ENCODE results near the gene RAD18.

Gene RAD18

DNA sequence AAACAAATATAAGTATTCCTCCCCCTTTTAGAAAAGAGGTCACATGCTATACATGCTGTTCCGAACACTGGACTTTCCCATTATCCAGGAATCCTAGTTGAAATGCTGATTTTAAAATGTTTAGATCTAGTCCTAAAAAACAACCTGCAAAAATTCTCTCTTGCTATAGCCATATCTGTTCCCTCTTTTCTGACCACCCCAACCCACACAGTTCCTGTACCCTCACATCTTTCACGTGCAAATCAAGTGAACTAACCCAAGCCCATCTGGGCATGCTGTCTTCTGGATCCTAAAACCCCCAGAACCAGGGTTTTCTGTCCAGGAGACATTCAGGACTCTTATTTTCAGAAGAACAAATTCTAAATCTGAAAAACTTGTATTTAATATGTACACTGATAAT lies 67.4 kb downstream of the RAD18 start:
- DNase-seq (ENCODE audit: low spot score): no peak

DNA sequence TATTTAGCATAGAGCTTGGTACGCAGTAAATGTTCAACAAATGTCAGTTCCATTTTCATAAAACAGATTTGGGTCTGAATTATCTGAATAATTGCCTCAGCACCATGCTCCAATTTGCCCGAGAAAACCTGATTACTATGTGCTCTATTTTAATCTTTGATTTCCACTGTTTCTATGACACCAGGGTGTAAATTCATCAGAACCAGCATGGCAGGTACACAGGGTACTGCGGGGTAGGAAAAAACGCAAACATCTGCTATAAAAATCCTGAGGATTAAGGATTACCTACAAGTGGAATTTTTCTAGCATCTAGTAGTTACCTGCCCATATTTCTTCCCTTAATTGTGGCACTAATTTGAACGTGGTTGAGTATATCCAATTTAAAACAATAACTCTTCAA lies 70.3 kb downstream of the RAD18 start:
- no peak for DNase-seq (ENCODE audit: low spot score)

DNA sequence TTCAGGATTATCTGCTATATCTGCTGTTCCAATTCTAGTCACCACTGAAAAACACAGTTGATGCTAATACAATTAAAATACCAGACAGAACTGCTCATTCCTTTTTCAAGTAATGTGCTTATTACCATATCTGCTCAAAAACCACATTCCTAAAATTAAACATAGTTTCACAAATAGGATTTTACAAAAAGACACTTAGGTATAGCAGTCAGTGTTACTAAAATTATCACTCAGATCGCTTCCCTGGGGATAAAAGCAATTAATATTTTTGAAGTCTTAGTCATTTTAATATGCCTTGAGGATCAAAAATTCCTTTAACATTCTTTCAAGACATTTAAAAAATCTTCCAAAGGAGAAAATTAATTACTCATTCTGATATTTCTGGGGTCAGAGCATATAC lies 71.5 kb downstream of the RAD18 start:
- DNase-seq (ENCODE audit: low spot score): no peak

DNA sequence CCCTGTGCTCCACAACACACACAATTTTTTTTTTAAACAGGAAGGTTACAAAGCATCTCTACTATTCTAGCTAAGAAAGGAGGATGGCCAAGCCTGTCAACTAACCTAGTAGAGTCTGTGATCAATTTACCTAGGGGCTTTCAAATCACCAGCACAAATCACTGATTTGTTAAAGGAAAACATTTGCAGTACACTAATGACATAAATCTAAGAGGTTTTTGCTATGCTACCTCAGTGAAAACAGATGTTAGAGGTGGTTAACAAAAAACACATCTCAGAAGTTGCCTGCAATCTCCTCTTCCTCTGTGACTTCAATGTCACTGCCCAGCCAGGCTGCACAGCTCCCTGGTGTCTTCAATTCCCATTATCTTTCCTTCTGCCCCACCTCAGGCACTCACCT lies 72.0 kb downstream of the RAD18 start:
- DNase-seq (ENCODE audit: low spot score): no peak

DNA sequence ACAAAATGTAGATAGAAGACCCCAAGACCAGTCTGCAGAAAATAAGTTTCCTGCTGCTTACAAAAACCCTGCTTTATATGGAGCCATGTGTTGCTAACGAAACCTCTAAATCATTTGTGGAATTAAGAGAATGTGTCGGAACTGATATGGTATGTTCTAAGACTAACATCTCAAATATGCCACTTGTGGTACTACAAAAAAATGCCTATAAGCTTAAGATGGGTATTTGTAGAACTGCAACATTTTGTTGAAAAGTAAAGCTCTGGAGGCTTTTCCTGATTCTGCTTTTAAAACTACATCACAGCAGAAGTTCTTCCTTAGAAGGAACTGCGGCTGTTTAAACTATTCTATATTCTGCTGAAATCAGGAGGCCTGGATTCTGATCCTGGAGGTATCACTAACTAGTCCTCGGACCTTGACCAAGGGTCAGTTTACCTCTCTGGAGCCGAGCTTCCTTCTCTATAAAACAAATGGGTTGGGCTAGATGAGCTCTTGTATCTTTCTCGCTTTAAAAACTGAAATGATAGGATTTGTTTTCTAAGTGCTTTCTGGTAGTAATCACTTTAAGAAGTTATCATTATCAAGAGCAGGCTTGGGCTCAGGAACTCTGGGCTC lies 74.9 kb downstream of the RAD18 start:
- no peak for DNase-seq (ENCODE audit: low spot score)

DNA sequence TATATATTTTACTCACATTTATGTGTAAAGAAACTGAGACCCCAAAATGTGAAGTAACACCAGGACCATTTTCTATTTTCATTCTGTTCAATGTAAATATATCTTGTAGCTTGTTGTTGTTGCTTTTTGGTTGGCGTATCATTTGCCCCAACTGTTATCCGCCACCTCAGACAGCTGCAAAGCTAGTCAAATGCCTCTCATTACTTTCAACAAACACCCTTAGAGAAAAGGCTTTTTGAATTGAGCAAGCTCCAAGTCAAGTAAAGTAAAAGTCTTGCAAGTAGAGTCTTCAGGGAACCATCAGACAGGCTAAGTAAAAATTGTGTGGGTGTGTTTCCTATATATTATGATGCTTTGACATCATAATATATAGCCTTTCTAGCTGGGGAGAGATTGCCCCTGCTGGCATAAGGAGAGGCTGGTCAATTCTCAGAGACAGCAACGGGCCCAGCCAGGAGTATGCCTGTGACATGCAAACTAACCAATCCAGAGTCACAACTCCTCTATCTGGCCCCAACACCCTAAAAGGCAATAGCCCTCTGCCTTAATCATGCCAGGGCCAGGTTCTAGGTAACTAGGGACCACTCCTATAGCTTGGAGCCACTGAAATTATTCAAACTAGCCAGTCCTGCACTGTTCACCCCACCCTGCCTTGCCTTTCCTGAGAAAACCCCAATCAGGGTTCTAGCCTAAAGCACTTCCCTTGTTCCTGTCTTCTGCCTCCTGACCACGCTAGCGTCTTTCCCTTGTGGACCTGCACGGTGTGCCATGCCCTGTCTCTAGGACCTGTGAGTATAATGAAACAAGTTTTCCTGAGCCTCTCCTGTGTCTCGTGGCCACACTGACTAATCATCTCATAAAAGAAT lies 75.6 kb downstream of the RAD18 start:
- DNase-seq (ENCODE audit: low spot score): no peak

DNA sequence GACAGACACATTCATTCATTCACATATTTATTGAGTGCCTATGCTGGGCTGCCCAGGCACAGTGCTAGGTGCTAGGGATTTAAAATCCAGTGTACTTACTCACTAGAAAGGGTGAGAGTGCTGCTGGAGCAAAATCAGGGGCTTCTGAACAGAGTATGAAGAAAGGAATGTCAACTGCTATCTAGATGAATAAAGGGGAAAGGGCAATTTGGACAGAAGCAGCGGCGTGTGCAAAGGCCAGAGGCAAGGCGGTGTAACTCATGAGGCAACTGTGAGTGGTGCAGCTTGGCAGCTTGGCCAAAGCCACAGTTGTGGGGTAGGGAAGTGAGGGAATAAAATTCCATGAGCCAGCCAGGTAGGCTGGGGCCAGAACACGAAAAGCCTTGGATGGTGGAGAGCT lies 76.7 kb downstream of the RAD18 start:
- no peak for DNase-seq (ENCODE audit: low spot score)

DNA sequence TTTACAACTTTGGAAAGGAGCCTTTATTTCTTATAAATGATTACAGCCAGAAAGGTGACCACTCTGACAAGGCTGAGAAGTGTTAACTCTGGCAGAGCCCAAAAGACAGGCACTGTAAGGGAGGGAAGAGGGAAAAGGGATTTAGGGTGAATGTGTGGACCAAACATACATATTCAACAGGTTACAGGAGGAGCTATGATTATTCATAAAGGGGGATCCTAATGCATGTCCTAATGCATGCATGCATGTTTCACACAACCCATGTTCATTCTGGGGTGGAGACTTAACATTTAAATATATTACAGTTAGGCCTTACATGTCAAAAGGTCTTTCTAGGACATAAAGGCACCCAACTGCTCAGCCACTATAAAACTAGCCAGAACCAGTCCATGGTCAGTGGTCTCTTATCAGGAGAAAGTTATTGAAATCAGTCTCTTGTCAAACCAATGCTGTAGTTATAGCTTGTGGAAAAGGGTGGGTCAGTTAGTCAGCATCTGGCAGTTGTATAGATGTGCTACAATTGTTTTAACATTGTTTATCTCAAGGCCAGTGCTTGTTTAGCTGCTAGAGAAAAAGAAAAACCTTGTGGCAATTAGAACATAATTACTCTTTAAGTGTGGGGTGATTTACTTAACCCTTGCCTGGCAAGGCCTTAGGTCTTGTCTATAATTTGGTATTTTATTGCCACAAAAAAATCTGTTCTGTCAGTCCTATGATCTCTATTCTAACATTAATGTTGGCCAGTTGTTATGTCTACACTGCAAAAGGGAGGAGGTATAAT lies 77.5 kb downstream of the RAD18 start:
- DNase-seq (ENCODE audit: low spot score): no peak

DNA sequence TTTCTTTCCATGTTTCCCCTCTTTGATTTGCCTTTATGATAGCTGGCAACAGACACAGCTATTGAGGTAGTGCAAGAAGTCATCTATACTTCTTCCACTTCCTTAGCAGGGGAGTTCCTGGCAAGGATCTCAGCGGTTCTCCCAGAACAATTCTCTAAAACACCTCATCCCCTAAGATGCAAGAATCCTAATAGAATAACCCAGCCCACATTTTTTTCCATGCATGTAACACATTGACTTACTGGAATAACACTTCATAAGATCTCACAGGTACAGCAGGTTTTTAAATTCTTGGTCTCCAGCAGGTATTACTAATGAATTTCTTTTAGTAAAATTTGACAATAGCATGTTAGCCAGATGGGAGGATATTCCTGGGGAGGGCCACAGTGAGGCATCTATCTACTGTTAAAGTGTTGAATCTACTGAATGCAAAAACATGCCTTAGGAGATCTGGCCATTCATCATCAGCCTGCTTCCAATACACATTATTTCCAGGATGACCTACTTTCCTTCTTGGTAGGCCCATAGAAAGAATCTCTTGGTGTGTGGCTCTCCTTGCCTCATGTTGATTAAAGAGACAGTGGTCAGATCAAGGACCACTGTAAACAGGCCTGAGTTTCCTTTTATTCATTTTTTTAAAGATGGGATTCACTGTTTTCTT lies 78.5 kb downstream of the RAD18 start:
- no peak for DNase-seq (ENCODE audit: low spot score)

DNA sequence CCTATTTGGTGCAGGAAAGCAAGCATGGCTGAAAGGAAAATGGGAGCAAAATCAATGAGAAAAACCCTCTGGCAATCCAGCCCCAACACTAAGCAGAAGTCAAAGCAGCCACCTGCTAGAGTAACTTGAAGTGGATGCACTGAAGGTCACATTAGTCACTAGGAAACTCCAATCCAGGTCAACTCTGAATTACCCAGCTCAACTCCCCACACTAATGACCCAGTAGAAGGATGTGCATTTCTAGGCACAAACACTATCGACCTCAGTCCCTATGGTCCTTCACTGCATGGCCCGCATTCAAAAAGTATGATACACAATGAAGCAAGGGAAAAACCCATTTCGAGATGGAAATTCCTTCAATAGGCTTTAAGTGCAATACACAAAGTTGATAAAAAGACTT lies 80.6 kb downstream of the RAD18 start:
- DNase-seq (ENCODE audit: low spot score): no peak

DNA sequence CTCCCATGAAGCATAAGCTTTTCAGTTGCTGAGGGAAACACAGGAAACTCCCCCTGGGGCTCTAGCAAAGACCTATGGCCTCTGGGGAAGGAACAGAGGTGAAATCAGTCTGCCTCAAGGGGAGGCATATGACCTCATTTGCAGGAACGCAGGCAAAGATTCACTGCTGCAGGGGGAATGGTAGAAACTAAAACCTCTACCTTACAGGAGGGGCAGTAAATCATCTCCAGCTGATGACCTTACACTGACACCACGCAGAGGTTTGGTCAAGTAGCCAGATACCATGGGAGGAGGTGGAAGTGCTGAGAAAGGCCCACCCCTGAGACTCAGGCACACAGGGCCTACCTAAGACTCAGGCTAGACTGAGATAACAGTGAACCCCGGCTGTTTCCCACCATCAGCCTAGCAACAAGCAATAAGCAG lies 81.1 kb downstream of the RAD18 start:
- no peak for DNase-seq (ENCODE audit: low spot score)

DNA sequence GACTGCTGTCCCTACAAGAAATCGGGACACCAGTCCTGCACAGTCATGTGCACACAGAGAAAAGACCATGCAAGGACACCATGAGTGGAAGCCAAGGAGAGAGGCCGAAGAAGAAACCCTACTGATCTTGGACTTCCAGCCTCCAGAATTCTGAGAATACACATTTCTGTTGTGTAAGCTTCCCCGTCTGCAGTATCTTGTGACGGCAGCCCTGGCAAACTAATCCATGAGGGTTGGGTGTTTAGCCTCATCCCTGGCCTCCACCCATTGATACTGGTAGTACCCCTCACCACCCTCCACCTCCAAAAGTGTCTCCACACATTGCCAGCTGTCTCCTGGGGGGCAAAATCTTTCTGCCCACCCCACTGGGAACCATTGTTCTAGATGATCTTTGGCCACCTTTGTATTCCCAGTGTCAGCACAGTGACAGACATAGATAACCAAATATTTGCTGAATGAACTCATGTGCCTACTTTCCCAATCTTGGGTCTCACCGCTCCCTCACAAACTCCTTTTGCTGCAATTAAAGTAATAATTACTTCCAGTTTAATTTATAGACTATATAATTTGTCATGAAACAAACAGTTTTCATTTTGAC lies 83.8 kb downstream of the RAD18 start:
- DNase-seq (ENCODE audit: low spot score): no peak

DNA sequence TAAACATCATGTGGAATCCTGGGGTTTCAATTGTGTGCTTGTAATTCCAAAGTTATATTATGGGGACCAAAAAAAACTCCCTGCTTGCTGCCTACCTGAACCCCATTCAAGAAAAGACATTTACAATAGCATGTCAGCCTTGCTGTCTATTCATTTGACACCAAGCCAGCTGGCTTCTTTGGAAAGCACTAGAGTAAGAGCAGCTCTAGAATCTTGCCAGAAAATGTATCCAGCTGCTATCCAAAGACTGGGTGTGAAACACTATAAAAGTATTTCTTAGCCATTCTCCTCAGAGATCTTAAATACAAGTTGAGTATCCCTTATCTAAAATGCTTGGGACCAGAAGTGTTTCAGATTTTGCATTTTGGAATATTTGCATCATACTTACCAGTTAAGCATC lies 87.4 kb downstream of the RAD18 start:
- DNase-seq (ENCODE audit: low spot score): no peak

DNA sequence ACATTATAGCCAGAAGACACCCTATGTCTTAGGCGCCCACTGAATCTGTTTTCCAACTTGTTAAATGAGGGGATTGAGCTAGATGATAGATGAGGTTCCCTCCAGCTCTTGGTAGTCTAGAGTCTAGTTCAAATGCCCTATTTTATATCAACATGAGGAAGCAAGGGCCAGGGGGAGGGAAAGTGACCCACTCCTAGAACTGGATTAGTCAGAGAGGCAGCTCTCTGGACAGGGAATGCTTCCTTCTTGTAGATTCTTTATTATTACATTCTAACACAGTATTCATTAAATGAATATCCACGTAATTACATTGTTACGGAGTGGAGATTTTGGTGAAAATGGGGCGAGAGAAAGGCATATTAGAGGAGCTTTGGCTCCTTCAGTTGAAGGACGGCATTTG lies 89.5 kb downstream of the RAD18 start:
- DNase-seq (ENCODE audit: low spot score): no peak

DNA sequence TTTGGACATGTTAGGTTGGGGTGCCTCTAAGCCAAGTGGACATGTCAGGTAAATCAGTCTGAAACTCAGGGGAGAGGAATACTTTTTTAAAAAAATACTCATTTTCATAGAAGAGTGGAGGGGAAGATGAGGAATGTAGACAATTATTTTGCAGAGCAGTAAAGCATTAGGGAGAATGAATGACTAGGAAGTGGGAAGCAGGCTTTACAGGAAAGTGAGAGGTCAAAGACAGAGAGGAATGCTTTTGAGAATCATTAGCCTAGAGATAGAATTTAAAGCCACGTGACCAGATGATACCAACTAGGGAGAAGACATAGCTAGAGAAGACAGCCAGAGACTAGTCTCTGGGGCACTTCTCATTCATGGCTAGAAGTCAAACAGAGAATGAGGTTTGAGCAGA lies 91.0 kb downstream of the RAD18 start:
- no peak for DNase-seq (ENCODE audit: low spot score)

DNA sequence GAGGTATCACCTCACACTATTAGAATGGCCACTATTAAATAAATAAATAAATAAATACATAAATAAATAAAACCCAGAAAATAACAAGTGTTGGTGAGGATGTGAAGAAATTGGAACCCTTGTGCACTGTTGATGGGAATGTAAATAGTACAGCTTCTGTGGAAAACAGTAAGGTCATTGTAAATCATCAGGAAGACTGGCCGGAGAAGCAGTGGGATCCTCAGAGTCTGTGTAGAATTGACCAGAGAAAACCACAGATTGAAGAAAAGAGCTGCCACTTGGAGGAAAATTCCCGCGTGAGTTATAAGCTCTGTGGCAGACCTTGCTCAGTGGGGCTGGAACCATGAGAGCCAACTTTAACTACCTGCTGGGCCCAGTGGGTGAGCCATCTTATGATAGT lies 92.0 kb downstream of the RAD18 start:
- DNase-seq (ENCODE audit: low spot score): no peak

DNA sequence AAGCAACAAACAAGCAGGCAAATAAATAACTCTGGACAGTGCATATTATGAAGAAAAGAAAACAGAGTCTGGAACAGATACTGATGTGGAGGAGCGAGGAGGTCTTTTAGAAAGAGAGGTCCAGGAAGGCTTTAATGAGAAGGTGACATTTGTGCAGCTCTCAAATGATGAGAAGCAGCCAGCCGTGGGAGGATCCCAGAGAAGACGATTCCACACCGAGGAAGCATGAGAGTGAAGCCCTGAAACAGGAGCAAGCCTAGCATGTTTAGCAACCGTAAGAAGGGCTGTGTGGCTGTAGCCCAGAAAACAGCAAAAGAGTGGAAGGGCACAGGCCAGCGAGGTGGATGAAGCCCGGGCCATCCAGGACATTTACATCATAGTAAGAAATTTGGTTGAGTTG lies 93.1 kb downstream of the RAD18 start:
- DNase-seq (ENCODE audit: low spot score): no peak

DNA sequence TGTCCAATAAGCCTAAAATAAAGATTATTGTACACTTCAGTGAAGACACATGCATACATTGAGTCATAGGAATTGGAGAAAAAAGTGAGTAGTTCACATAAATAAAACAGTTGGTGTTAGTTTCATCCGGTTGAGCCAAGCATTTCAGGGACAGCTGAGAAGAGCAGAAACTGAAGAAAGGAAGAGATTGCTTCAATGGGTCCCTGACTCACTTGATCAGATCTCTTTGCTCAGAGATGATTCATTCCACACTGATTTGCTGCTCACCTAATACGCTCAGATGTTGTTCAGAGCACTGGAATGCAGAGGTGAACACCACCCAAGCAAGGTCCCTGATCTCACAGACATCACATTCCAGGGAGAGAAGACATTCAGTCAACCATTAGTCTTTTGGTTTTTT lies 93.7 kb downstream of the RAD18 start:
- no peak for DNase-seq (ENCODE audit: low spot score)

DNA sequence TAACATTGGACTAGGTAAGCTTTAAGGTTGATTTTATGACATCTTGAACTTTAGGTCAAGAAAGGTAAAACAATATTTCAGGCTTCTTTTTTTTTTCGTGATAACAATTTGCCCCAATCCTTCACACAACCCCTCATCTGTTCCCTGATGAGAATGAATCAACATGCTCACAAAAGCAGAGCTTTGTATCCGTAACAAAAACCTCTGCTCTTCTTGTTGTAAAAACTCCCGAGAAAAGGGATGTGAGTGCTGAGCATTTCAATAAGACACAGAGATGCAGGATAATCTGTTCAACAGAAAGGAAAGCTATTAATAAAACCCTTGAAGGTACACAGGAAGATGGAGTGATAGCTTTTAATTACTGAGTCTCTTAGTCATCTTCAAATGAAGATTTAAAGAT lies 94.3 kb downstream of the RAD18 start:
- DNase-seq (ENCODE audit: low spot score): no peak

DNA sequence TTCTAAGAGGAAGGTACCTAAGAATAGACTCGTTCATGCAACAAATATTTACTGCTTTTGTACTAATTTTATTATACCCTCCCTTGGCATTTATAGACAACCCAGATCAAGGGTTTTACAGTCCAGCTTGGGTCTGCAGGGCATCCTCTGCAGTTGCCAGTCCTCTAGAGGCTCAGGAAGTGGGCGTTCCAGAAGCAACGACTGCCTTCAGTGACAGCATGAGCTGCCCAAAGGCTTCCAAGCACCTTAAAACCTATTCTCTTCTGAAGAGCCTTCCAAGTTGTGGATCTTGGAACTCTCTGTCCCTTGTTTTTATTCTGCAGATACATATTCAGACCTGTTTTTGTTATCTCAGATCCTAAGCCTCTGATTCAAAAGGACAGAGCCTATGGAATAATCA lies 95.6 kb downstream of the RAD18 start:
- no peak for DNase-seq (ENCODE audit: low spot score)

DNA sequence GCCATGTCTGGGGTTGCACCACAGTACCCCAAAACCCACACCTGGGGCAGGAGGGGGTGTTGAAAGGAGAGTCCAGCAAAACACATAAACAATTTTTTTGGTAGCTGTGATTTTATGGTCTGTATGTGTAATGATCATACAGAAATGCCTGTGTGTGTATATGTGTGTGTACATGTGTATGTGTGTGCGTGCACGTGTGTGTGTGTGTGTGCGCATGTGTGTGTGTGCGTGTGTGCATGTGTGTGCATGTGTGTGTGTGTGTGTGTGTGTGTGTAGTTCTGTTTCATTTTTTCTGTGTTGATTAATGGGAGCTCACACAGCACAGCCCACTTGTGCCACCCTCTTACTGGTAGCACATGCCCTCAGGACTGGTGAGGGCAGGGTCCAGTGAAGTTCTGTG lies 97.6 kb downstream of the RAD18 start:
- no peak for DNase-seq (ENCODE audit: low spot score)
